Vagina (tissue), 2 donors: Measurements from ENCODE around the gene GTSE1.

Experiments
- POLR2A ChIP-seq, 2 donors: fragments of 450-650 bp; IDR thresholded peaks; one replicate each; pipeline ENCODE4 v1.6.1; 2017; ENCODE audit warnings: antibody characterized with exemption in 2 of 2, mild to moderate bottlenecking in 2 of 2, moderate library complexity in 2 of 2
- POLR2AphosphoS5 ChIP-seq, 2 donors: sonication (generic); formaldehyde crosslinking; IDR thresholded peaks; one replicate each; pipeline ENCODE4 v1.9.0; 2017; ENCODE audit warnings: antibody characterized with exemption in 2 of 2, mild to moderate bottlenecking in 2 of 2, low read depth in 1 of 2; ENCODE audit not compliant: insufficient read depth in 1 of 2
- TF ChIP-seq, protein P1 (sequence below), 3 experiments: fragments of 450-650 bp in 2 of 3; fragments of 200-600 bp in 1 of 3; sonication (generic) in 1 of 3; IDR thresholded peaks; one replicate each; pipeline ENCODE4 v1.5.1; 2017 to 2019; ENCODE audit warnings: antibody characterized with exemption in 3 of 3, mild to moderate bottlenecking in 2 of 3, moderate library complexity in 2 of 3

DNA sequence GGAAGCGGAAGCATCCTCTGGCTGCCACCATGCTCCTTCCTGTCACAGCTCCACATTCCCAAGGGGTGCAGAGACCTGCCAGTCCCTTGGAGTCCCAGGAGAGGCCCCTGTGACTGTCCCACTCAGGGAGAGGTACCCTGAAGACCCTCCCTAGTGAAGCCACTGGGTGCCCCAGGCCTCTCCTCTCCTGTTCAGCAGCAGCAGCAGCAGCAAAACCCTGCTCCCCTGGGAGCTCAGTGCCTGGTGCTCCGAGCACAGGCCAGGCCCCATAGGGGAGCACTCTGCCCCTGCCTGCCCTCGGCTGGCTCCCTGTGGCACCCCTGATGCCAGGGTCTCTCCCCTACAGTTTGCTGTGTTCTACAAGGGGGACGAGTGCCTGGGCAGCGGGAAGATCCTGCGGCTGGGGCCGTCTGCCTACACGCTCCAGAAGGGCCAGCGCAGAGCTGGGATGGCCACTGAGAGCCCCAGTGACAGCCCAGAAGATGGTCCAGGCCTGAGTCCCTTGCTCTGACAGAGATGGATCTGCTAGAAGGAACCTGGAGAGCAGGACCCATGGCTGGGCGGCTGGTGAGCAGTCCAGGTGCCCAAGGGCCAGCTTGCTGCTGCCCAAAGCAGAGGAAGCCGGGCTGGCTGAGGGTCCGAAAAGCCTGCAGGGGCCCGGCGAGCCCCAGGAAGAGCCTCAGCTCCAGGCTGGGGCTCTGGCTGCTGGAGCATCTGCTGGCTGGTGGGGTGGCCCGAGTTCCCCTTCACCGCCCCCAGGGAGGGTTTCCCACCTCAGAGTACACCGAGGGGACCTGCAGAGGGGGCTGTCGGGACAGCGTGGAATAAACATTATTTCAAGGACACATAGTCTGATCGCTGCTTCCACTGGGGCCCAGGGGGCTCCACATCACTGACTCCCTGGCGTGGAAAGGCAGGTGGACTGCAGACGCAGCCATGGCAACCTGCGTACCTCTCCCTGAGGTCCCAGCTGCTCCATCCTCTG, 60.1 kb downstream of the GTSE1 start:
- TF ChIP-seq, protein P1, sequence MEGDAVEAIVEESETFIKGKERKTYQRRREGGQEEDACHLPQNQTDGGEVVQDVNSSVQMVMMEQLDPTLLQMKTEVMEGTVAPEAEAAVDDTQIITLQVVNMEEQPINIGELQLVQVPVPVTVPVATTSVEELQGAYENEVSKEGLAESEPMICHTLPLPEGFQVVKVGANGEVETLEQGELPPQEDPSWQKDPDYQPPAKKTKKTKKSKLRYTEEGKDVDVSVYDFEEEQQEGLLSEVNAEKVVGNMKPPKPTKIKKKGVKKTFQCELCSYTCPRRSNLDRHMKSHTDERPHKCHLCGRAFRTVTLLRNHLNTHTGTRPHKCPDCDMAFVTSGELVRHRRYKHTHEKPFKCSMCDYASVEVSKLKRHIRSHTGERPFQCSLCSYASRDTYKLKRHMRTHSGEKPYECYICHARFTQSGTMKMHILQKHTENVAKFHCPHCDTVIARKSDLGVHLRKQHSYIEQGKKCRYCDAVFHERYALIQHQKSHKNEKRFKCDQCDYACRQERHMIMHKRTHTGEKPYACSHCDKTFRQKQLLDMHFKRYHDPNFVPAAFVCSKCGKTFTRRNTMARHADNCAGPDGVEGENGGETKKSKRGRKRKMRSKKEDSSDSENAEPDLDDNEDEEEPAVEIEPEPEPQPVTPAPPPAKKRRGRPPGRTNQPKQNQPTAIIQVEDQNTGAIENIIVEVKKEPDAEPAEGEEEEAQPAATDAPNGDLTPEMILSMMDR (IDR thresholded peaks at IDR 0.05): no peak
- no peak for TF ChIP-seq POLR2AphosphoS5 (IDR thresholded peaks at IDR 0.05; ENCODE audit: insufficient read depth in 1 of 2, low read depth in 1 of 2)
- TF ChIP-seq POLR2A (IDR thresholded peaks at IDR 0.05): no peak
